Skeletal muscle tissue (tissue), 4 donors: ENCODE data around the gene ITGA6. TPM values are rescaled to one million over a fixed set of nuclear protein-coding genes. Genes with fewer than 3 reads are reported as not detected.

Experiments used
- H3K27ac ChIP-seq: one replicate; pipeline ENCODE4 v1.7.0; 2013; ENCODE audit warnings: mild to moderate bottlenecking, low read depth, low read length, inconsistent platforms
- H3K27me3 ChIP-seq, 3 donors: one replicate each; pipeline ENCODE4 v1.7.0; 2013; ENCODE audit warnings: low read length in 3 of 3; ENCODE audit not compliant: control insufficient read depth in 3 of 3, insufficient read depth in 3 of 3
- H3K36me3 ChIP-seq, 3 donors: one replicate each; pipeline ENCODE4 v1.7.0; 2013; ENCODE audit warnings: low read length in 3 of 3; ENCODE audit not compliant: control insufficient read depth in 3 of 3, insufficient read depth in 3 of 3
- H3K4me1 ChIP-seq, 3 donors: one replicate each; pipeline ENCODE4 v1.7.0; 2013; ENCODE audit warnings: low read length in 3 of 3, mild to moderate bottlenecking in 3 of 3; ENCODE audit not compliant: control insufficient read depth in 3 of 3, insufficient read depth in 3 of 3
- H3K4me3 ChIP-seq, 3 donors: one replicate each; pipeline ENCODE4 v1.7.0; 2013; ENCODE audit warnings: low read length in 3 of 3
- H3K9ac ChIP-seq, 3 donors: one replicate each; pipeline ENCODE4 v1.7.0; 2013; ENCODE audit warnings: low read length in 3 of 3, mild to moderate bottlenecking in 3 of 3, moderate library complexity in 2 of 3, low read depth in 1 of 3
- H3K9me3 ChIP-seq, 3 donors: one replicate each; pipeline ENCODE4 v1.7.0; 2013; ENCODE audit warnings: low read length in 3 of 3; ENCODE audit not compliant: control insufficient read depth in 3 of 3
- total RNA-seq: library from RNA; depleted of rRNA; stranded (reverse); fragments of >200 nt; gene quantifications from one replicate; pipeline ENCODE4 v1.2.3, GENCODE V29; 2014
- donor health status: Osteomylitis.

ITGA6 gene
- total RNA-seq, 1 donor from 2014 or later: 83.5 TPM

- no peaks in the 10 kb centered on the region for H3K36me3 ChIP-seq
- H3K4me1 ChIP-seq: no peaks in the 10 kb centered on the region
- no peak overlapping the region for H3K27ac ChIP-seq
- H3K4me3 ChIP-seq: no peak overlapping the region
- no peaks in the 10 kb centered on the region for H3K9me3 ChIP-seq
- no peak overlapping the region for H3K9ac ChIP-seq
- H3K27me3 ChIP-seq: no peaks in the 10 kb centered on the region
These were observed 11.6 kb upstream of the ITGA6 start for GRCh38 chr2:172415865-172416183.

- Histone ChIP-seq H3K4me3 (no peak overlapping the region), H3K4me1 (no peaks in the 10 kb centered on the region), H3K9ac (no peak overlapping the region), H3K27me3 (no peaks in the 10 kb centered on the region), H3K36me3 (no peaks in the 10 kb centered on the region), H3K27ac (no peak overlapping the region), H3K9me3 (no peaks in the 10 kb centered on the region)
These were observed 10.8 kb upstream of the ITGA6 start for GRCh38 chr2:172416447-172417058.

GRCh38 chr2:172420216-172420615, 7.2 kb upstream of the ITGA6 start:
- Histone ChIP-seq H3K4me3 (no peak overlapping the region), H3K9ac (no peak overlapping the region)

GRCh38 chr2:172423160-172423559, 4.2 kb upstream of the ITGA6 start:
- Histone ChIP-seq H3K27ac (no peak overlapping the region), H3K4me1 (peaks cover 4 to 5% (median 5%) of the 10 kb centered on the region in 3 donors), H3K27me3 (no peaks in the 10 kb centered on the region), H3K9ac (no peak overlapping the region), H3K4me3 (no peak overlapping the region), H3K36me3 (no peaks in the 10 kb centered on the region), H3K9me3 (no peaks in the 10 kb centered on the region)

More at GRCh38 chr2:172420216-172420615, 7.2 kb upstream of the ITGA6 start:
- Histone ChIP-seq H3K9me3 (no peaks in the 10 kb centered on the region), H3K27me3 (no peaks in the 10 kb centered on the region), H3K36me3 (no peaks in the 10 kb centered on the region), H3K27ac (no peak overlapping the region), H3K4me1 (no peaks in the 10 kb centered on the region)

GRCh38 chr2:172425336-172425735, 2.0 kb upstream of the ITGA6 start:
- Histone ChIP-seq H3K27me3 (no peaks in the 10 kb centered on the region), H3K4me1 (peaks cover 10 to 22% (median 17%) of the 10 kb centered on the region in 3 donors), H3K9ac (no peak overlapping the region), H3K4me3 (no peak overlapping the region), H3K36me3 (no peaks in the 10 kb centered on the region), H3K27ac (no peak overlapping the region), H3K9me3 (no peaks in the 10 kb centered on the region)

GRCh38 chr2:172426635-172427255, 641 bp upstream of the ITGA6 start:
- Histone ChIP-seq H3K27ac (peak overlapping the region; percentile 71), H3K36me3 (no peaks in the 10 kb centered on the region), H3K4me3 (peak overlapping the region; percentile 65 to 84 (median 84)), H3K9me3 (no peaks in the 10 kb centered on the region), H3K27me3 (no peaks in the 10 kb centered on the region), H3K9ac (peak overlapping the region; percentile 61 to 89 (median 84)), H3K4me1 (peaks cover 14 to 29% (median 27%) of the 10 kb centered on the region in 3 donors)

GRCh38 chr2:172427990-172428831, 825 bp downstream of the ITGA6 start:
- H3K9me3 ChIP-seq: no peaks in the 10 kb centered on the region
- peak overlapping the region; percentile 71 for H3K27ac ChIP-seq
- no peaks in the 10 kb centered on the region for H3K36me3 ChIP-seq
- peaks cover 19 to 42% (median 33%) of the 10 kb centered on the region in 3 donors for H3K4me1 ChIP-seq
- H3K4me3 ChIP-seq: peak overlapping the region; percentile 78 to 84 (median 84)
- H3K27me3 ChIP-seq: no peaks in the 10 kb centered on the region
- peak overlapping the region; percentile 83 to 89 (median 84) for H3K9ac ChIP-seq

GRCh38 chr2:172428832-172429210, 1.4 kb downstream of the ITGA6 start:
- H3K36me3 ChIP-seq: no peaks in the 10 kb centered on the region
- peaks cover 19 to 48% (median 35%) of the 10 kb centered on the region in 3 donors for H3K4me1 ChIP-seq
- H3K27ac ChIP-seq: peak overlapping the region; percentile 71
- H3K4me3 ChIP-seq: peak overlapping the region; percentile 78 to 84 (median 84)
- H3K9me3 ChIP-seq: no peaks in the 10 kb centered on the region
- no peaks in the 10 kb centered on the region for H3K27me3 ChIP-seq
- H3K9ac ChIP-seq: peak overlapping the region; percentile 83 to 89 (median 84)

GRCh38 chr2:172429301-172429968, 2.0 kb downstream of the ITGA6 start:
- H3K27ac ChIP-seq: peak overlapping the region; percentile 71
- no peaks in the 10 kb centered on the region for H3K36me3 ChIP-seq
- H3K9ac ChIP-seq: peak overlapping the region; percentile 83 to 89 (median 84)
- H3K9me3 ChIP-seq: no peaks in the 10 kb centered on the region
- H3K4me3 ChIP-seq: peak overlapping the region; percentile 78 to 84 (median 84)
- H3K4me1 ChIP-seq: peaks cover 19 to 54% (median 36%) of the 10 kb centered on the region in 3 donors
- no peaks in the 10 kb centered on the region for H3K27me3 ChIP-seq
